ENCODE measurements around the gene NUFIP1. TPM values are rescaled to one million over a fixed set of nuclear protein-coding genes. Genes with fewer than 3 reads are reported as not detected.

The NUFIP1 gene
- polyA plus RNA-seq, 6 donors from 2014 or later = 4.0 to 5.4 (median 4.9) TPM

- H3K27ac Mint-ChIP-seq = no peak overlapping the region
- peaks cover 0 to 3% (median 3%) of the 10 kb centered on the region in 3 donors for H3K4me1 Mint-ChIP-seq
- H3K36me3 Mint-ChIP-seq = peaks cover 5 to 8% of the 10 kb centered on the region in 2 donors
- no peaks in the 10 kb centered on the region for H3K9me3 Mint-ChIP-seq
- no peak overlapping the region for H3K4me3 Mint-ChIP-seq
- H3K27me3 Mint-ChIP-seq = no peaks in the 10 kb centered on the region
- ATAC-seq (ENCODE audit: low read depth in 2 of 2) (no peak), DNase-seq (no peak)
These were observed 10.9 kb downstream of the NUFIP1 start for GRCh38 chr13:44978328-44978727.

GRCh38 chr13:44976949-44977583, 12.2 kb downstream of the NUFIP1 start:
- H3K36me3 Mint-ChIP-seq = peaks cover 5 to 8% of the 10 kb centered on the region in 2 donors
- H3K27ac Mint-ChIP-seq = peak overlapping the region in 3 of 6 donors; percentile 21 to 77 (median 49)
- peaks cover 0 to 3% (median 3%) of the 10 kb centered on the region in 3 donors for H3K4me1 Mint-ChIP-seq
- H3K9me3 Mint-ChIP-seq = no peaks in the 10 kb centered on the region
- DNase-seq = no peak
- H3K27me3 Mint-ChIP-seq = no peaks in the 10 kb centered on the region
- no peak overlapping the region for H3K4me3 Mint-ChIP-seq
- no peak for ATAC-seq (ENCODE audit: low read depth in 2 of 2)

- Mint-ChIP-seq H3K36me3 (peaks cover 5 to 8% of the 10 kb centered on the region in 2 donors), H3K9me3 (no peaks in the 10 kb centered on the region), H3K4me3 (no peak overlapping the region), H3K27ac (no peak overlapping the region), H3K27me3 (no peaks in the 10 kb centered on the region), H3K4me1 (peaks cover 0 to 3% (median 3%) of the 10 kb centered on the region in 3 donors)
- no peak for DNase-seq
- no peak for ATAC-seq (ENCODE audit: low read depth in 2 of 2)
These were observed 13.1 kb downstream of the NUFIP1 start for GRCh38 chr13:44976196-44976595.

GRCh38 chr13:44974056-44974793, 15.0 kb downstream of the NUFIP1 start:
- Mint-ChIP-seq H3K27me3 (no peaks in the 10 kb centered on the region), H3K9me3 (no peaks in the 10 kb centered on the region)
- peak; percentile 26 for DNase-seq

GRCh38 chr13:44972956-44973581, 16.2 kb downstream of the NUFIP1 start:
- ATAC-seq (ENCODE audit: low read depth in 2 of 2) = no peak
- no peak overlapping the region for H3K4me3 Mint-ChIP-seq
- H3K4me1 Mint-ChIP-seq = peaks cover 0 to 3% (median 3%) of the 10 kb centered on the region in 3 donors
- no peaks in the 10 kb centered on the region for H3K27me3 Mint-ChIP-seq
- no peaks in the 10 kb centered on the region for H3K9me3 Mint-ChIP-seq
- H3K36me3 Mint-ChIP-seq = peaks cover 0 to 8% of the 10 kb centered on the region in 2 donors
- no peak overlapping the region for H3K27ac Mint-ChIP-seq
- DNase-seq = no peak

More at GRCh38 chr13:44974056-44974793, 15.0 kb downstream of the NUFIP1 start:
- H3K4me1 Mint-ChIP-seq = peaks cover 0 to 3% (median 3%) of the 10 kb centered on the region in 3 donors
- H3K36me3 Mint-ChIP-seq = peaks cover 5% of the 10 kb centered on the region in 2 donors
- no peak overlapping the region for H3K27ac Mint-ChIP-seq
- H3K4me3 Mint-ChIP-seq = no peak overlapping the region
- ATAC-seq (ENCODE audit: low read depth in 2 of 2) = peak; percentile 91 to 93

GRCh38 chr13:44971656-44972595, 17.3 kb downstream of the NUFIP1 start:
- no peak overlapping the region for H3K4me3 Mint-ChIP-seq
- ATAC-seq (ENCODE audit: low read depth in 2 of 2) (no peak), DNase-seq (no peak)
- no peaks in the 10 kb centered on the region for H3K9me3 Mint-ChIP-seq
- peaks cover 0 to 2% (median 2%) of the 10 kb centered on the region in 3 donors for H3K4me1 Mint-ChIP-seq
- peak overlapping the region in 1 of 6 donors; percentile 4 for H3K27ac Mint-ChIP-seq
- peaks cover 0 to 8% of the 10 kb centered on the region in 2 donors for H3K36me3 Mint-ChIP-seq
- H3K27me3 Mint-ChIP-seq = no peaks in the 10 kb centered on the region

- Mint-ChIP-seq H3K4me3 (no peak overlapping the region), H3K36me3 (peaks cover 6 to 13% of the 10 kb centered on the region in 2 donors), H3K4me1 (no peaks in the 10 kb centered on the region), H3K27me3 (no peaks in the 10 kb centered on the region), H3K9me3 (no peaks in the 10 kb centered on the region), H3K27ac (no peak overlapping the region)
- peak; percentile 15 for DNase-seq
- ATAC-seq (ENCODE audit: low read depth in 2 of 2) = no peak
These were observed 19.5 kb downstream of the NUFIP1 start for GRCh38 chr13:44969551-44970484.

- Mint-ChIP-seq H3K9me3 (no peaks in the 10 kb centered on the region), H3K4me1 (no peaks in the 10 kb centered on the region), H3K36me3 (peaks cover 16 to 27% of the 10 kb centered on the region in 2 donors), H3K27me3 (no peaks in the 10 kb centered on the region), H3K4me3 (no peak overlapping the region), H3K27ac (peak overlapping the region in 1 of 6 donors; percentile 42)
- DNase-seq (no peak), ATAC-seq (ENCODE audit: low read depth in 2 of 2) (no peak)
These were observed 20.8 kb downstream of the NUFIP1 start for GRCh38 chr13:44968434-44968815.

- Mint-ChIP-seq H3K27ac (peak overlapping the region in 4 of 6 donors; percentile 18 to 84 (median 44)), H3K9me3 (peaks cover 0 to 5% (median 4%) of the 10 kb centered on the region in 7 donors), H3K27me3 (no peaks in the 10 kb centered on the region), H3K4me3 (no peak overlapping the region), H3K4me1 (no peaks in the 10 kb centered on the region), H3K36me3 (peaks cover 22 to 33% of the 10 kb centered on the region in 2 donors)
- ATAC-seq (ENCODE audit: low read depth in 2 of 2) (no peak), DNase-seq (no peak)
These were observed 21.4 kb downstream of the NUFIP1 start for GRCh38 chr13:44967704-44968433.

- Mint-ChIP-seq H3K27me3 (no peaks in the 10 kb centered on the region), H3K4me1 (no peaks in the 10 kb centered on the region), H3K27ac (no peak overlapping the region), H3K9me3 (peaks cover 0 to 20% (median 14%) of the 10 kb centered on the region in 7 donors), H3K4me3 (no peak overlapping the region), H3K36me3 (peaks cover 38 to 43% of the 10 kb centered on the region in 2 donors)
- ATAC-seq (ENCODE audit: low read depth in 2 of 2) (no peak), DNase-seq (no peak)
These were observed 27.3 kb downstream of the NUFIP1 start for GRCh38 chr13:44961997-44962396.

- ATAC-seq (ENCODE audit: low read depth in 2 of 2) (no peak), DNase-seq (no peak)
- Mint-ChIP-seq H3K9me3 (no peaks in the 10 kb centered on the region), H3K27me3 (no peaks in the 10 kb centered on the region), H3K27ac (peak overlapping the region in 2 of 6 donors; percentile 1 to 5), H3K4me1 (no peaks in the 10 kb centered on the region), H3K4me3 (no peak overlapping the region), H3K36me3 (peaks cover 0 to 16% of the 10 kb centered on the region in 2 donors)
These were observed 33.9 kb downstream of the NUFIP1 start for GRCh38 chr13:44955406-44955805.

All from naive B cell (primary cell).